Mucosa of descending colon (tissue), 3 donors: ENCODE results near the gene LRP3. TPM values are rescaled to one million over a fixed set of nuclear protein-coding genes. Genes with fewer than 3 reads are reported as not detected.

Source experiments
- ATAC-seq: fragments of 200-7000 bp; cut with Tn5 transposase; one replicate; pipeline ENCODE4 v1.9.1; 2020; ENCODE audit warnings: mild to moderate bottlenecking, moderate library complexity
- DNase-seq, 3 donors: peaks; one replicate each; pipeline ENCODE4 v3.0.0-alpha.2; 2020
- H3K36me3 ChIP-seq: fragments of 200-600 bp; one replicate; pipeline ENCODE4 v1.8.0; 2021; ENCODE audit warnings: low read depth, mild to moderate bottlenecking
- H3K4me1 ChIP-seq: fragments of 200-600 bp; one replicate; pipeline ENCODE4 v1.8.0; 2021; ENCODE audit warnings: low read depth, mild to moderate bottlenecking
- H3K4me3 ChIP-seq: fragments of 200-600 bp; one replicate; pipeline ENCODE4 v1.8.0; 2021; ENCODE audit warnings: mild to moderate bottlenecking
- H3K9me3 ChIP-seq: fragments of 200-600 bp; one replicate; pipeline ENCODE4 v1.8.0; 2021; ENCODE audit warnings: mild to moderate bottlenecking
- intact Hi-C, 2 donors: fragments of 100-400 bp; cut with DNase I in 1 of 2; cut with micrococcal nuclease in 1 of 2; formaldehyde crosslinking; loops; one replicate each; pipeline versions ENCODE4 v1.11.0 to v1.11.1; 2022; cut with DNase I, micrococcal nuclease
- total RNA-seq, 3 donors: library from RNA; stranded (reverse); fragmentation: NEBNext Ultra II Directional in 2 of 3; extraction: Animal tissue kit (Norgen Biotek cat#: 25700) in 2 of 3; gene quantifications; one replicate each; pipeline versions ENCODE4 v1.2.1 to v1.2.4, GENCODE V29; 2021 to 2023
- TF ChIP-seq, protein P1 (sequence below): fragments of 200-600 bp; IDR thresholded peaks from one replicate; pipeline ENCODE4 v1.8.0; 2022; ENCODE audit warnings: antibody characterized with exemption, mild to moderate bottlenecking
- donor health status: DM: no; HTN: no; CAD: no; lungs with moderate emphysema.
- donor health status: DM: no; HTN: no; CAD: no.
- donor health status: DM: no; HTN: yes; CAD: no.

The LRP3 gene
- total RNA-seq, 3 donors from 2014 or later, result 6.2 to 26.2 (median 7.4) TPM

- Histone ChIP-seq H3K4me1 (no peaks in the 10 kb centered on the region), H3K36me3 (no peaks in the 10 kb centered on the region), H3K9me3 (no peaks in the 10 kb centered on the region), H3K4me3 (no peak overlapping the region)
- intact Hi-C loops, result no loop called here
- DNase-seq (no peak), ATAC-seq (no peak)
- TF ChIP-seq, protein P1, sequence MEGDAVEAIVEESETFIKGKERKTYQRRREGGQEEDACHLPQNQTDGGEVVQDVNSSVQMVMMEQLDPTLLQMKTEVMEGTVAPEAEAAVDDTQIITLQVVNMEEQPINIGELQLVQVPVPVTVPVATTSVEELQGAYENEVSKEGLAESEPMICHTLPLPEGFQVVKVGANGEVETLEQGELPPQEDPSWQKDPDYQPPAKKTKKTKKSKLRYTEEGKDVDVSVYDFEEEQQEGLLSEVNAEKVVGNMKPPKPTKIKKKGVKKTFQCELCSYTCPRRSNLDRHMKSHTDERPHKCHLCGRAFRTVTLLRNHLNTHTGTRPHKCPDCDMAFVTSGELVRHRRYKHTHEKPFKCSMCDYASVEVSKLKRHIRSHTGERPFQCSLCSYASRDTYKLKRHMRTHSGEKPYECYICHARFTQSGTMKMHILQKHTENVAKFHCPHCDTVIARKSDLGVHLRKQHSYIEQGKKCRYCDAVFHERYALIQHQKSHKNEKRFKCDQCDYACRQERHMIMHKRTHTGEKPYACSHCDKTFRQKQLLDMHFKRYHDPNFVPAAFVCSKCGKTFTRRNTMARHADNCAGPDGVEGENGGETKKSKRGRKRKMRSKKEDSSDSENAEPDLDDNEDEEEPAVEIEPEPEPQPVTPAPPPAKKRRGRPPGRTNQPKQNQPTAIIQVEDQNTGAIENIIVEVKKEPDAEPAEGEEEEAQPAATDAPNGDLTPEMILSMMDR, result no peak
Measured at GRCh38 chr19:33156334-33156733, 37.8 kb upstream of the LRP3 start.

DNA sequence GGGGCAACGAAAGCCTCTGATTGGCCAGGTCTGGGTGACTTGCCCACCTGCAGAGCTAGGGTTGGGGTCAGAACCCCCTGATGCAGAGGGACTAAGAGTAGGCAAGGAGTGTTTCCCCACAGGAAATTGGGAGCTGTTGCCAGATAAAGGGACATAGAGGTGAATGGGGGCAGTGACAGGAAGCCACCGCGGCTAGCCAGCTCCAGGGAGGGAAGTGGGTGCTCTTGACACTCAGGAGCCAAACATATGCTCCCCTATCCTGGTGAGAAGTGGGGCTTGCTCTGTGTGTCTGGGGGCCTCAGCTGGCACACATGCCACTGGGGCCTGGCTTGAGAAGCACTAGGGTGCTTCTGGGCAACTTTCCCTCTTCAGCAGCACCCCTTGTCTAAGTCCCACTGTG is 36.2 kb upstream of the LRP3 start:
- ATAC-seq (no peak), DNase-seq (no peak)
- Histone ChIP-seq H3K36me3 (no peaks in the 10 kb centered on the region), H3K4me1 (no peaks in the 10 kb centered on the region), H3K4me3 (no peak overlapping the region), H3K9me3 (no peaks in the 10 kb centered on the region)
- intact Hi-C loops, result no loop called here
- TF ChIP-seq, protein P1, result no peak

GRCh38 chr19:33158365-33158764 is 35.8 kb upstream of the LRP3 start:
- ATAC-seq (no peak), DNase-seq (no peak)
- intact Hi-C loops, result no loop called here
- H3K9me3 ChIP-seq, result no peaks in the 10 kb centered on the region
- no peaks in the 10 kb centered on the region for H3K36me3 ChIP-seq
- H3K4me3 ChIP-seq, result no peak overlapping the region
- TF ChIP-seq, protein P1, result no peak
- no peaks in the 10 kb centered on the region for H3K4me1 ChIP-seq

- Histone ChIP-seq H3K4me1 (no peaks in the 10 kb centered on the region), H3K9me3 (no peaks in the 10 kb centered on the region), H3K4me3 (no peak overlapping the region), H3K36me3 (no peaks in the 10 kb centered on the region)
- no peak for ATAC-seq
- intact Hi-C loops, result no loop called here
- no peak for DNase-seq
- TF ChIP-seq, protein P1, result no peak
Measured at GRCh38 chr19:33159149-33159548, 35.0 kb upstream of the LRP3 start.

GRCh38 chr19:33159893-33160292 is 34.2 kb upstream of the LRP3 start:
- Histone ChIP-seq H3K4me1 (no peaks in the 10 kb centered on the region), H3K36me3 (no peaks in the 10 kb centered on the region), H3K4me3 (no peak overlapping the region), H3K9me3 (no peaks in the 10 kb centered on the region)
- ATAC-seq (no peak), DNase-seq (no peak)
- intact Hi-C loops, result no loop called here
- TF ChIP-seq, protein P1, result no peak

- H3K4me3 ChIP-seq, result no peak overlapping the region
- intact Hi-C loops, result no loop called here
- H3K36me3 ChIP-seq, result no peaks in the 10 kb centered on the region
- ATAC-seq (no peak), DNase-seq (no peak)
- TF ChIP-seq, protein P1, result no peak
- H3K9me3 ChIP-seq, result no peaks in the 10 kb centered on the region
- no peaks in the 10 kb centered on the region for H3K4me1 ChIP-seq
Measured at GRCh38 chr19:33161201-33161600, 32.9 kb upstream of the LRP3 start.
